Measurements from ENCODE around the gene SCUBE2.

The SCUBE2 gene

GRCh38 chr11:8985462-8985861 is 105.9 kb downstream of the SCUBE2 start:
- POLR2A ChIA-PET = no interaction called here
- H3K4me1 ChIP-seq (ENCODE audit: control insufficient read depth, insufficient read depth, low read length) = no peaks in the 10 kb centered on the region
- H3K9me3 ChIP-seq (ENCODE audit: control insufficient read depth, insufficient read depth, low read depth, low read length) = no peaks in the 10 kb centered on the region
- peaks cover 0 to 27% of the 10 kb centered on the region in 2 experiments; a peak in 1 of 3 replicates for H3K36me3 ChIP-seq (ENCODE audit: control insufficient read depth in 2 of 2, insufficient read depth in 1 of 2, low read length in 2 of 2)
- H3K27ac ChIP-seq (ENCODE audit: extremely low read depth, low read depth, low read length) = no peak overlapping the region
- H3K4me3 ChIP-seq (ENCODE audit: low read depth, low read length) = no peak overlapping the region
- CTCF ChIA-PET = interaction anchor here (0.7 to 0.9 kb wide), 2 partner anchors 31 to 50 kb away, joined by 3 read pairs; no protein-coding TSS in a partner anchor
- TF ChIP-seq ZNF112 (tag by site-specific recombination; IDR thresholded peaks at IDR 0.05) (no peak), ZNF555 (tag by site-specific recombination; conservative IDR thresholded peaks at IDR 0.05) (no peak), ZNF791 (tag by site-specific recombination; IDR thresholded peaks at IDR 0.05) (no peak), ZNF785 (tag by site-specific recombination; IDR thresholded peaks at IDR 0.05) (no peak)

DNA sequence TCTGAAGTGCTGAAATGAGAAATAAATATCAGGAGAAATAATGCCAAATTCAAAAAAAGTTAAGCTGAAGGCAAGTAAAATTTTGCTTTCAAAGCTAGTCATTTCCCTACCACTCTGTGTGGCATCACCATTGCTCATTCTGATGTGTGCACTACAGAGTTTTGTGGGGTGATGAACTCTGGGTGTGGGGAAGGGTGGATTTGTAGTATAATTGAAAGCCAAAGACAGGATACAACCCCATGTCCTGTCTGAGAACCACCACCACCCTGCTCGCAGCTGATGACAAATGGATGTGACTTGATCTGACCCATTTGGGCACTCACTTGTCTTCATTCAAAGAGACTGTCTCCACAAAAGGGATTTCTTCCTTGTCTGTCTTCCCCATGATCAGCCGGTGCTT is 107.8 kb downstream of the SCUBE2 start:
- H3K4me1 ChIP-seq (ENCODE audit: control insufficient read depth, insufficient read depth, low read length) = no peaks in the 10 kb centered on the region
- H3K27ac ChIP-seq (ENCODE audit: extremely low read depth, low read depth, low read length) = no peak overlapping the region
- no peaks in the 10 kb centered on the region for H3K9me3 ChIP-seq (ENCODE audit: control insufficient read depth, insufficient read depth, low read depth, low read length)
- TF ChIP-seq ZNF146 (tag by site-specific recombination; IDR thresholded peaks at IDR 0.05) = no peak
- TF ChIP-seq, protein P1, sequence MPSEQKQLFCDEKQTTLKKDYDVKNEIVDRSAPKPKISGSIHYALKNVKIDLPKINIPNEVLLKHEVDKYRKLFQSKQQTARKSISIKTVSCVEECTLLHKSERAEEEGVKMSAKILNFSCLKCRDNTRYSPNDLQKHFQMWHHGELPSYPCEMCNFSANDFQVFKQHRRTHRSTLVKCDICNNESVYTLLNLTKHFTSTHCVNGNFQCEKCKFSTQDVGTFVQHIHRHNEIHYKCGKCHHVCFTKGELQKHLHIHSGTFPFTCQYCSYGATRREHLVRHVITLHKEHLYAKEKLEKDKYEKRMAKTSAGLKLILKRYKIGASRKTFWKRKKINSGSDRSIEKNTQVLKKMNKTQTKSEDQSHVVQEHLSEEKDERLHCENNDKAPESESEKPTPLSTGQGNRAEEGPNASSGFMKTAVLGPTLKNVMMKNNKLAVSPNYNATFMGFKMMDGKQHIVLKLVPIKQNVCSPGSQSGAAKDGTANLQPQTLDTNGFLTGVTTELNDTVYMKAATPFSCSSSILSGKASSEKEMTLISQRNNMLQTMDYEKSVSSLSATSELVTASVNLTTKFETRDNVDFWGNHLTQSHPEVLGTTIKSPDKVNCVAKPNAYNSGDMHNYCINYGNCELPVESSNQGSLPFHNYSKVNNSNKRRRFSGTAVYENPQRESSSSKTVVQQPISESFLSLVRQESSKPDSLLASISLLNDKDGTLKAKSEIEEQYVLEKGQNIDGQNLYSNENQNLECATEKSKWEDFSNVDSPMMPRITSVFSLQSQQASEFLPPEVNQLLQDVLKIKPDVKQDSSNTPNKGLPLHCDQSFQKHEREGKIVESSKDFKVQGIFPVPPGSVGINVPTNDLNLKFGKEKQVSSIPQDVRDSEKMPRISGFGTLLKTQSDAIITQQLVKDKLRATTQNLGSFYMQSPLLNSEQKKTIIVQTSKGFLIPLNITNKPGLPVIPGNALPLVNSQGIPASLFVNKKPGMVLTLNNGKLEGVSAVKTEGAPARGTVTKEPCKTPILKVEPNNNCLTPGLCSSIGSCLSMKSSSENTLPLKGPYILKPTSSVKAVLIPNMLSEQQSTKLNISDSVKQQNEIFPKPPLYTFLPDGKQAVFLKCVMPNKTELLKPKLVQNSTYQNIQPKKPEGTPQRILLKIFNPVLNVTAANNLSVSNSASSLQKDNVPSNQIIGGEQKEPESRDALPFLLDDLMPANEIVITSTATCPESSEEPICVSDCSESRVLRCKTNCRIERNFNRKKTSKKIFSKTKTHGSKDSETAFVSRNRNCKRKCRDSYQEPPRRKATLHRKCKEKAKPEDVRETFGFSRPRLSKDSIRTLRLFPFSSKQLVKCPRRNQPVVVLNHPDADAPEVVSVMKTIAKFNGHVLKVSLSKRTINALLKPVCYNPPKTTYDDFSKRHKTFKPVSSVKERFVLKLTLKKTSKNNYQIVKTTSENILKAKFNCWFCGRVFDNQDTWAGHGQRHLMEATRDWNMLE (tag by site-specific recombination; conservative IDR thresholded peaks at IDR 0.05; ENCODE audit: low read depth) = no peak
- no peak for TF ChIP-seq ZNF530 (tag by site-specific recombination; IDR thresholded peaks at IDR 0.05; ENCODE audit: low read depth)
- TF ChIP-seq HOXA7 (CRISPR knock-in tag; IDR thresholded peaks at IDR 0.05; ENCODE audit: borderline replicate concordance) = no peak
- TF ChIP-seq, protein P2, sequence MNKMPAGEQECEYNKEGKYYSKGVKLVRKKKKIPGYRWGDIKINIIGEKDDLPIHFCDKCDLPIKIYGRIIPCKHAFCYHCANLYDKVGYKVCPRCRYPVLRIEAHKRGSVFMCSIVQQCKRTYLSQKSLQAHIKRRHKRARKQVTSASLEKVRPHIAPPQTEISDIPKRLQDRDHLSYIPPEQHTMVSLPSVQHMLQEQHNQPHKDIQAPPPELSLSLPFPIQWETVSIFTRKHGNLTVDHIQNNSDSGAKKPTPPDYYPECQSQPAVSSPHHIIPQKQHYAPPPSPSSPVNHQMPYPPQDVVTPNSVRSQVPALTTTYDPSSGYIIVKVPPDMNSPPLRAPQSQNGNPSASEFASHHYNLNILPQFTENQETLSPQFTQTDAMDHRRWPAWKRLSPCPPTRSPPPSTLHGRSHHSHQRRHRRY (tag by site-specific recombination; IDR thresholded peaks at IDR 0.05) = no peak
- TF ChIP-seq ZFP41 (tag by site-specific recombination; IDR thresholded peaks at IDR 0.05; ENCODE audit: borderline replicate concordance) = no peak
- TF ChIP-seq ZNF132 (tag by site-specific recombination; IDR thresholded peaks at IDR 0.05; ENCODE audit: borderline replicate concordance) = no peak
- ChIA-PET CTCF (interaction anchor here (0.6 kb wide), 1 partner anchor 706 kb away, joined by 3 read pairs; no protein-coding TSS in a partner anchor), POLR2A (no interaction called here)
- peaks cover 0 to 33% of the 10 kb centered on the region in 2 experiments; a peak in 1 of 3 replicates for H3K36me3 ChIP-seq (ENCODE audit: control insufficient read depth in 2 of 2, insufficient read depth in 1 of 2, low read length in 2 of 2)
- no peak overlapping the region for H3K4me3 ChIP-seq (ENCODE audit: low read depth, low read length)

- Histone ChIP-seq H3K27ac (ENCODE audit: extremely low read depth, low read depth, low read length) (no peak overlapping the region), H3K4me1 (ENCODE audit: control insufficient read depth, insufficient read depth, low read length) (no peaks in the 10 kb centered on the region), H3K4me3 (ENCODE audit: low read depth, low read length) (no peak overlapping the region), H3K36me3 (ENCODE audit: control insufficient read depth in 2 of 2, insufficient read depth in 1 of 2, low read length in 2 of 2) (peaks cover 0 to 29% of the 10 kb centered on the region in 2 experiments; a peak in 1 of 3 replicates), H3K9me3 (ENCODE audit: control insufficient read depth, insufficient read depth, low read depth, low read length) (no peaks in the 10 kb centered on the region)
- CTCF ChIA-PET = interaction anchor here (0.7 to 1.6 kb wide), 3 partner anchors 35 to 661 kb away, joined by 3 to 9 read pairs (median 4); no protein-coding TSS in a partner anchor
- POLR2A ChIA-PET = no interaction called here
- TF ChIP-seq ZBTB10 (tag by site-specific recombination; IDR thresholded peaks at IDR 0.05) (no peak), GFI1B (tag by site-specific recombination; IDR thresholded peaks at IDR 0.05) (no peak), ZFP69B (tag by site-specific recombination; IDR thresholded peaks at IDR 0.05) (no peak), ZNF501 (tag by site-specific recombination; IDR thresholded peaks at IDR 0.05) (no peak), MZF1 (tag by site-specific recombination; IDR thresholded peaks at IDR 0.05; ENCODE audit: borderline replicate concordance) (no peak), ZNF140 (tag by site-specific recombination; IDR thresholded peaks at IDR 0.05) (no peak), ZNF214 (tag by site-specific recombination; IDR thresholded peaks at IDR 0.05; ENCODE audit: borderline replicate concordance) (no peak)
- TF ChIP-seq, protein P2 (tag by site-specific recombination; IDR thresholded peaks at IDR 0.05) = no peak
These were observed 110.9 kb downstream of the SCUBE2 start for GRCh38 chr11:8980485-8980884.
